H9 (cell line): ENCODE results near the gene CEBPE. TPM values are rescaled to one million over a fixed set of nuclear protein-coding genes. Genes with fewer than 3 reads are reported as not detected.

Experiments
- DNase-seq: peaks from one replicate; pipeline ENCODE4 v3.0.0-alpha.2; 2017
- H2AFZ ChIP-seq: one replicate; pipeline ENCODE4 v1.6.1; 2013; ENCODE audit warnings: mild to moderate bottlenecking, low read length, control low read depth, moderate library complexity
- H2AK5ac ChIP-seq: 2 replicates; pipeline ENCODE4 v1.6.1; 2013; ENCODE audit warnings: low read length, control low read depth, mixed read lengths; ENCODE audit not compliant: insufficient read length
- H2BK120ac ChIP-seq: one replicate; pipeline ENCODE4 v1.6.1; 2013; ENCODE audit warnings: low read depth, mild to moderate bottlenecking, low read length, control low read depth, inconsistent platforms; ENCODE audit not compliant: poor library complexity, severe bottlenecking
- H2BK12ac ChIP-seq: 2 replicates; pipeline ENCODE4 v1.6.1; 2013; ENCODE audit warnings: low read length, control low read depth, mixed read lengths, low read depth; ENCODE audit not compliant: insufficient read length
- H2BK15ac ChIP-seq: 2 replicates; pipeline ENCODE4 v1.6.1; 2013; ENCODE audit warnings: low read depth, low read length, control low read depth
- H2BK20ac ChIP-seq: one replicate; pipeline ENCODE4 v1.6.1; 2013; ENCODE audit warnings: low read depth, mild to moderate bottlenecking, low read length, control low read depth, inconsistent platforms; ENCODE audit not compliant: poor library complexity, severe bottlenecking
- H2BK5ac ChIP-seq: 2 replicates; pipeline ENCODE4 v1.6.1; 2013; ENCODE audit warnings: low read length, control low read depth, mixed read lengths; ENCODE audit not compliant: insufficient read length
- H3K14ac ChIP-seq: 2 replicates; pipeline ENCODE4 v1.6.1; 2013; ENCODE audit warnings: low read length, control low read depth; ENCODE audit not compliant: insufficient read depth
- H3K18ac ChIP-seq: 2 replicates; pipeline ENCODE4 v1.6.1; 2013; ENCODE audit warnings: low read depth, mild to moderate bottlenecking, mixed read lengths, low read length, control low read depth; ENCODE audit not compliant: insufficient read length
- H3K23ac ChIP-seq: 2 replicates; pipeline ENCODE4 v1.6.1; 2013; ENCODE audit warnings: low read length, control low read depth, mixed read lengths, low read depth; ENCODE audit not compliant: insufficient read length
- H3K23me2 ChIP-seq: 2 replicates; pipeline ENCODE4 v1.6.1; 2013; ENCODE audit warnings: low read depth, mild to moderate bottlenecking, mixed read lengths, low read length, control low read depth; ENCODE audit not compliant: insufficient read length, poor library complexity, severe bottlenecking
- H3K27ac ChIP-seq: 2 replicates; pipeline ENCODE4 v1.5.1; 2013; ENCODE audit warnings: low read length, control low read depth, mixed read lengths, low read depth; ENCODE audit not compliant: insufficient read length
- H3K27me3 ChIP-seq: 2 replicates; pipeline ENCODE4 v1.6.1; 2013; ENCODE audit warnings: low read length, control low read depth, inconsistent platforms; ENCODE audit not compliant: insufficient read depth
- H3K4ac ChIP-seq: 2 replicates; pipeline ENCODE4 v1.6.1; 2013; ENCODE audit warnings: low read depth, mild to moderate bottlenecking, control low read depth, inconsistent platforms, low read length, moderate library complexity
- H3K4me1 ChIP-seq: 2 replicates; pipeline ENCODE4 v1.6.1; 2013; ENCODE audit warnings: low read length, control low read depth, inconsistent platforms; ENCODE audit not compliant: insufficient read depth
- H3K4me2 ChIP-seq: 2 replicates; pipeline ENCODE4 v1.6.1; 2013; ENCODE audit warnings: low read length, control low read depth, mixed read lengths; ENCODE audit not compliant: insufficient read length, insufficient read depth
- H3K56ac ChIP-seq: 2 replicates; pipeline ENCODE4 v1.6.1; 2013; ENCODE audit warnings: low read depth, mild to moderate bottlenecking, mixed read lengths, low read length, control low read depth; ENCODE audit not compliant: insufficient read length
- H3K79me1 ChIP-seq: 2 replicates; pipeline ENCODE4 v1.6.1; 2013; ENCODE audit warnings: low read depth, mild to moderate bottlenecking, moderate library complexity, low read length, control low read depth, inconsistent platforms; ENCODE audit not compliant: insufficient read depth, poor library complexity, severe bottlenecking
- H3K79me2 ChIP-seq: 2 replicates; pipeline ENCODE4 v1.6.1; 2013; ENCODE audit warnings: low read length, control low read depth, inconsistent platforms; ENCODE audit not compliant: insufficient read depth
- H3K9ac ChIP-seq: 2 replicates; pipeline ENCODE4 v1.6.1; 2013; ENCODE audit warnings: low read length, control low read depth, mixed read lengths; ENCODE audit not compliant: insufficient read length; ENCODE audit errors: extremely low read depth
- H3K9me3 ChIP-seq: one replicate; pipeline ENCODE4 v1.6.1; 2013; ENCODE audit warnings: low read depth, low read length, inconsistent platforms; ENCODE audit not compliant: control insufficient read depth
- H3T11ph ChIP-seq: one replicate; pipeline ENCODE4 v1.6.1; 2013; ENCODE audit warnings: mild to moderate bottlenecking, low read length, control low read depth, inconsistent platforms
- H4K20me1 ChIP-seq: one replicate; pipeline ENCODE4 v1.6.1; 2013; ENCODE audit not compliant: control insufficient read depth, insufficient read length, insufficient read depth
- H4K5ac ChIP-seq: 2 replicates; pipeline ENCODE4 v1.6.1; 2013; ENCODE audit warnings: low read depth, mild to moderate bottlenecking, mixed read lengths, low read length, control low read depth; ENCODE audit not compliant: insufficient read length
- H4K8ac ChIP-seq: replicated peaks from 2 replicates; pipeline ENCODE4 v1.6.1; 2013; ENCODE audit warnings: low read length, control low read depth, mixed read lengths, low read depth; ENCODE audit not compliant: insufficient read length
- H4K91ac ChIP-seq: 2 replicates; pipeline ENCODE4 v1.6.1; 2013; ENCODE audit warnings: low read depth, mild to moderate bottlenecking, moderate library complexity, mixed read lengths, low read length, control low read depth; ENCODE audit not compliant: insufficient read length
- H3K27ac Mint-ChIP-seq, 3 experiments: 2 replicates in 2 of 3; 3 replicates in 1 of 3; pipeline ENCODE4 v1.8.0; 2020 to 2021; ENCODE audit warnings: mixed read lengths in 3 of 3, mild to moderate bottlenecking in 1 of 3, moderate library complexity in 1 of 3
- H3K27me3 Mint-ChIP-seq: 2 replicates; pipeline ENCODE4 v1.8.0; 2021; ENCODE audit warnings: low read depth, mild to moderate bottlenecking, moderate library complexity, mixed read lengths
- H3K36me3 Mint-ChIP-seq, 3 experiments: 2 replicates in 2 of 3; 3 replicates in 1 of 3; pipeline ENCODE4 v1.8.0; 2020 to 2021; ENCODE audit warnings: low read depth in 3 of 3, mixed read lengths in 3 of 3; ENCODE audit not compliant: insufficient read depth in 1 of 3
- H3K4me1 Mint-ChIP-seq, 2 experiments: 2 replicates each; pipeline ENCODE4 v1.8.0; 2020; ENCODE audit warnings: mixed read lengths in 2 of 2
- H3K4me3 Mint-ChIP-seq, 2 experiments: 2 replicates in 1 of 2; 3 replicates in 1 of 2; pipeline ENCODE4 v1.8.0; 2020 to 2021; ENCODE audit warnings: mild to moderate bottlenecking in 2 of 2, mixed read lengths in 2 of 2, moderate library complexity in 1 of 2
- H3K9me3 Mint-ChIP-seq, 2 experiments: 2 replicates in 1 of 2; 3 replicates in 1 of 2; pipeline ENCODE4 v1.8.0; 2020; ENCODE audit warnings: mild to moderate bottlenecking in 2 of 2, mixed read lengths in 2 of 2, moderate library complexity in 1 of 2
- CTCF ChIP-seq: fragments of 200-600 bp; sonication (generic); conservative IDR thresholded peaks from 3 replicates; pipeline ENCODE4 v1.8.0; 2021; ENCODE audit warnings: antibody characterized with exemption, mild to moderate bottlenecking
- WGBS: extraction: QIAGEN DNeasy Blood & Tissue Kit; methylation state at CpG from one replicate; pipeline ENCODE4 v1.1.7; 2013; ENCODE audit warnings: missing lambda C conversion rate, low lambda C conversion rate, mixed read lengths; ENCODE audit not compliant: insufficient read length; ENCODE audit errors: extremely low coverage; 5-methylcytosine and 5-hydroxymethylcytosine counted together
- total RNA-seq: library from RNA; stranded (reverse); gene quantifications from 2 replicates; pipeline ENCODE4 v1.2.1, GENCODE V29; 2021

Gene CEBPE
- total RNA-seq, 1 experiment from 2014 or later, result not detected

GRCh38 chr14:23162005-23162404 is 43.0 kb upstream of the CEBPE start:
- no peak overlapping the region for H2AK5ac ChIP-seq
- H3K56ac ChIP-seq, result no peak overlapping the region
- no peak overlapping the region for H2BK120ac ChIP-seq
- H3K4ac ChIP-seq, result no peak overlapping the region
- no peak for TF ChIP-seq CTCF
- H3K23ac ChIP-seq, result no peak overlapping the region
- H3K79me2 ChIP-seq, result no peaks in the 10 kb centered on the region
- DNase-seq, result no peak
- H3K9ac ChIP-seq, result no peak overlapping the region
- no peak overlapping the region for H4K5ac ChIP-seq
- no peaks in the 10 kb centered on the region for H3K79me1 ChIP-seq
- no peak overlapping the region for H3K14ac ChIP-seq
- no peak overlapping the region for H3K18ac ChIP-seq
- H3K4me2 ChIP-seq, result no peak overlapping the region
- H4K20me1 ChIP-seq, result no peaks in the 10 kb centered on the region
- Mint-ChIP-seq H3K36me3 (peaks cover 50 to 66% (median 61%) of the 10 kb centered on the region in 3 experiments), H3K9me3 (no peaks in the 10 kb centered on the region), H3K4me3 (no peak overlapping the region), H3K27ac (peak overlapping the region; percentile 53 to 62 (median 56); a peak in 6 of 7 replicates), H3K4me1 (peaks cover 43 to 50% of the 10 kb centered on the region in 2 experiments), H3K27me3 (no peaks in the 10 kb centered on the region)
- no CpG with 5 or more reads among the region's 5 CpGs for WGBS
- no peak overlapping the region for H4K8ac ChIP-seq
- H3K4me1 ChIP-seq, result peaks cover 19% of the 10 kb centered on the region; the same call in 1 of the 2 replicates
- no peak overlapping the region for H2AFZ ChIP-seq
- no peak overlapping the region for H2BK20ac ChIP-seq
- H3K27me3 ChIP-seq, result no peaks in the 10 kb centered on the region
- no peak overlapping the region for H2BK15ac ChIP-seq
- H3K9me3 ChIP-seq, result no peaks in the 10 kb centered on the region
- H3T11ph ChIP-seq, result no peak overlapping the region
- H3K23me2 ChIP-seq, result peaks cover 4% of the 10 kb centered on the region
- no peak overlapping the region for H2BK12ac ChIP-seq
- H2BK5ac ChIP-seq, result no peak overlapping the region
- no peak overlapping the region for H3K27ac ChIP-seq
- H4K91ac ChIP-seq, result no peak overlapping the region
